HG03064 (cell line): Measurements from ENCODE around the gene USO1.
"Not testable (repeated sequence)": the region's sequence is repeated elsewhere in the genome, so short reads cannot be mapped to it uniquely, and the experiment has no call there.

ENCODE experiments used
- ATAC-seq: cut with Tn5 transposase; IDR thresholded peaks from one replicate; pipeline ENCODE4 v1.9.1; 2021; ENCODE audit warnings: low read depth; ENCODE audit not compliant: unreplicated experiment

USO1 gene

DNA sequence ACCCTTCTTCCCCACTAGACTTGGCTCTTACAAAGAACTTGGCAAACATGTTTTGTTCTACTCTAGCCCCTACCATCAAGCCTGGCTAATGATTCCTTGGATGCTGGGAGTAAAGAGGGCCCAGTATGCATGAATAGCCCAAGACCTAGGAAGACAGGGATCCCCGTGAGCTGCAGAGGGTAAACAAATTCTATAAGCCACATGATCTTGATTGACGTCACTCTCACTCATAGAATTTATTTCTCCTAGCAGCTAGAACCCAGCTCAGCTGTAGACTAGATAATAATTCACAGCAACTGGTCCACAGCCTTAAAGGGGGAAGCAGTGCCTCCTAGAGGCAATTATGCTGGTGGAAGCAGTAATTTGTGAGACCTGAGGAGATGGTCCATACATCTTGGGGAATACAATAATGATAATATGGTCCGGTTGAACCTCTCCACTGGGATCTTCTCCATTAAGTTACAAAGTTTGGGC is 16.1 kb upstream of the USO1 start:
- ATAC-seq, result no peak

DNA sequence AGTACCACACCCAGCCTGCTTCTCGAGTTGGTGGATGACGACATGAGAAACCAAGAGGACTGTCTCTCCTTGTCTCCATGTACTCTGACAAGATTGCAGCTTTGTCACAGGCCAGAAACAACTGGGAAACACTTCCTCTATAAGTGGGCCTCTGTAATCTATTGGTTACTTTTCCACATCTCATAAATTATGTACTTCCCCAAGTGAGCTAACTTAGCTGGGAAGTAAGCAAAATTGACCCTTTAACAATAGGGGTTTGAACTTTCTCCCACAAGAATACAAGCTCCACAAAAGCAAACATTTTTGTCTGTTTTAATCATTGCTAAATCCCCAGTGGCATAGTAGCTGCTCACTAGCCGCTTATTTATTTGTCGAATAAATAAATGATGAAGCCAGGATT is 14.1 kb upstream of the USO1 start:
- ATAC-seq, result no peak

DNA sequence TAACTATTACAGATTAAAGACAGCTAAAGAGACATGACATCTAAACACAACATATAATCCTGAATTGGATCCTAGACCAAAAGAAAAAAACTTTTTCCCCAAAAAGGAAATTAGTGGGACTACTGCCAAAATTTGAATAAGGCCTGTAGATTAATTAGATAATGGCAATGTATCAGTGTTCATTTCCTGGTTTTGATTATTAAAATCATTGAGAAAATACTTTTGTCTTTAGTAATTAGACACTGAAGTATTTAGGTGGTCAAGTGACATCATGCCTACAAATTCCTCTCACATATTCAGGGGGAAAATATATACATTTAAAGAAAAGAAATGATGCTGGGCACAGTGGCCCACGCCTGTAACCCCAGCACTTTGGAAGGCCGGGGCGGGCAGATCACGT is 10.4 kb upstream of the USO1 start:
- no peak for ATAC-seq

DNA sequence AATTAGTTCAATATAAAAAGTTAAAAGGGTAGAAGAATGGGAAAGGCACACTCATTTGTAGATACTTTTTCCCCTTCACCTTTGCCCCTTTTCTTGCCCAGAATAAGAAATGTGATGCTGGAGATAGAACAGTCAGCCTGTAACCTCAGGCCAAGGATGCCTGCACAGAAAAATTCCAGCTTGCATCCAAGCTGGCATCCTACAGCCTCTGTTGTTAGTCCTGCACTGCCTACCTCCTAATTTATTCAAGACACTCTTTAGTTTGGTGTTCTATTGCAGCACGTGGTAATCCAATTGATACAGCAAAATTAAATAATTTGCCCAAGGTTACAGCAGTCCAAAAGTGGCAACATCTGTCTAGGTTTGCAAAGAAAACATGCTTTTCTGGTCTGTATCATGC is 9.7 kb upstream of the USO1 start:
- no peak for ATAC-seq

DNA sequence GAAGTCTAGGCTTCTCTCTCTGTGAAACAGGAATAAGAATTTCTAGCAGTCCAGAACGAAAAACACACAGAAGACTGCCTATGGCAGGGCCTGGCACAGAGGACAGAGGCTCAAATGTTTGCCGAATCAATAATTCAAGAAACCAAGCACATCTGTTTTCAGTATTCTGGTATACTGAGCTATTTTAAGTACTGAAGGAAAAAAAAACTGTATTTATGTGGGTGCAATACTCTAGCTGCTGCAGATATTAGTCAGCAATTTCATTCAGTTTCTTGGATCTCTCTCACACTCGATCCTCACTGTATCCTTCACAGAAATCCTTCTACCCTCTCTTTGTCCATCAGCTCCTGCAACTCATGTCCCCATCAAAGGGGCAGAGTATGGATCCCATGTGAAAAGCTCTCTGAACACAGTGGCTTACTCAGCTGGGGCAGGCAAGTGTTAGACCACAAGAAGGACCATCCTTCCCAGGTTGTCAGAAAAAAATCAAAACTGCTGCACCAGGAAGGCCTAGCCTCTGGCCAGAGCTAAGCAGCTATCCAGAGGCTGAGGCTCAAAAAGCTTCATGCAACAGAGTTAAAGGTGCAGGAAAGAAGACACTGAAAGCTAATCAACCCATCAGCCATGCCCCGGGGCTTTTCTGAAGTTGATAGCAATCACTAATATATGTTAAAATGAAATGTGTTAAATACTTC is 9.1 kb upstream of the USO1 start:
- ATAC-seq, result no peak

DNA sequence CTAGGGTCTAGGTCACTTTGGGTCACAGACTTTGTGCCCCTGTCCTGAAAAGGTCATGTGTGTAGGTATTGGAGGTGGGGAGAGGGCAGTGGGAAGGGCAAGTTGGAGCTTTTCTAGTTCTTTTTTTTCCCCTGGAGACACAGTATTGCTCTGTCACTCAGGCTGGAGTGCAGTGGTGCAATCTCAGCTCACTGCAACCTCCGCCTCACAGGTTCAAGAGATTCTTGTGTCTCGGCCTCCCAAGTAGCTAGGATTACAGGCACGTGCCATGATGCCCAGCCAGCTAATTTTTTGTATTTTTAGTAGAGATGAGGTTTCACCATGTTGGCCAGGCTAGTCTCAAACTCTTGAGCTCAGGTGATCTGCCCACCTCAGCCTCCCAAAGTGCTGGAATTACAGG is 8.3 kb upstream of the USO1 start:
- ATAC-seq, result not testable (repeated sequence)

DNA sequence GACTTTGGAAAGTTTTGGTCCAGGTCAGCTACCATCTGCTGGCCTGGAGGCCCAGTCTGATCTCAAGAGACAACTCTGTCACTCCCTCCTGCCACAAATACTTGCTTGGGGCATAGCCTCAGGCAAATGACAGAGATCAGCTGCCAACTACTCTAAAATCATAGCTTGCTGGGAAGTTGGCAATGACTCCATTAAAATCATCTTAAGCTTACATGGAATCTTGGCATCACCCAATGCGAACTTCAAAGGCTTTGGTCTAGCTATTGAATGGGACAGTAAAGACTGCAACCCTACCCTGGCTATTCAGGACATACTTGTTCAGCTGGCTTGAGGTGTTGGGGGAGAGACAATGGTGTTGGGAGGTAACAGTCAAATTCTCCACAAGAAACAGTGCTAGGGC is 7.0 kb upstream of the USO1 start:
- ATAC-seq, result no peak

DNA sequence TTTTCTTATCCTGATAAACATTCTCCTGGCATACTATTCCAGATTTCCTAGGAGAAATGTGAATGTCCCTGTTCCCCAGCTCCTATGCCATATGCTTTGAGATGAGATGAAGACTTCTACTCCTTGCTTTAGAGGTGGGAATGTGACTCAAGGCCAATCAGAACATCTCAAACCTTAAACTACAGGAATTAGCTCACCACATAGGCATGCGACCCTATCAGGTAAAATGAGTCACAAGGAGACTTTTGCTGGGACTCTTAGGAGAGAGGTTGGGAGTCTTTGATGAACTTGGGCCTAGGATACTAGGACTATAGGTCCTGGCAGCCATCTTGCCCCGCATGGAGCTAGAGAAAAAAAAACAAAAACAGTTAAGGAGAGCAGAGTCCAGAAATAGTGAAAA is 5.8 kb upstream of the USO1 start:
- no peak for ATAC-seq

DNA sequence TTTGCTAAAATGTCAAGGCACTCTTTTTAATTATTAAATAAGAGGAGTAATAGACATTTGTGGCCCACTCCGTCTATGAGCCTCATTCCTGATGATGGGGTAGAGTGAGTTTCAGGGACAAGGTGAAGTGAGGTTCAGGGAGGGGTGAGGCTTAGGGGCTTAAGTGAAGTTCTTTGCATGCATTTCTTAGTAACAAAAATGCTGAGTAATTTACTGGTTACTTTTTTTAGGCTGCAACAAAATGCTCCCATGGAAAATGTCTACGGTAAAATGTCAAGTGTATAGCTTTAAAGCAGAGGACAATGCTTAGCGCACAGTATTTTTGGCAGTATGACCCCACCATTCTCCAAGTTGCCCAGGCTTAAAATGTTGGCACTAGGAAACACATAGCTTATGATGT is 2.0 kb upstream of the USO1 start:
- ATAC-seq, result no peak

DNA sequence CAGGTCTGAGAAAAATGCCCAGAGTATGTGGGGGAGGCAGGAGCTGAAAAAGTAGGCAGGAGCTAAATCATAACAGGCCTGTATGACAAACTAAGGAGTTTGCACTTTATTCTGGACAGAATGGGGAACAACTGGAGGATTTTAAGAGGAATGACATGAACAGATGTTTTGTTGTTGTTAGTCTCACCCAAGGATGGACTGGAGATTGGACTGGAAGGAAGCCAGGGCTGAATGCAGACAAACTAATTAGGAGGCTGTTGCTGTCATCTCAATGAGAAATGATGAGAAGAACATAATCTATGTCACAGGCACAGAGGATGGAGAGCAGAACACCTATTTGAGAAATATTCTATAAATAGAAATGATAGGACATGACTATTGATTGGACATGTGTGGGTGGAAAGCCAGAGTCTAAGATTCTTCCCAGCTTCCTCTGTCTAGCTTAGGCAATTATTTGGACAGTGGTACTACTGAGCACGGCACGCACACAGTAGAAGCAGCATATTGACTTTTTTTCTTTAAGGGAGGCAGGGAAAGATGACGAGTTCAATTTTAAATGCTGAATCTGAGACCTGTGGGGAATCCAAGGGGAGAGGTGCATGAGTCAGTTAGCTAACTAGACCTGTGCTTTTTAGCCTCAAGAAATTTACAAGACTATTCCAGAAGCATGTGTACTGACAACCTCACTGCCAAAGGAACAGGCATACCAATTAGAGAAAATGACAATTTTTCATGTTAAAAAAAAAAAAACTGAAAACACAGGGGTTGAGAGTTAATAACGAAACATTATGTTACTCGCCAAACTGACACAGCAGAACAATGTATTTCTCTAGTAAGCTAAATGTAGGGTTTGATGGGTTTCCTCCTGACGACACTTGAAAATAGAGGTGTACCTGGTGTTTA is 963 bp upstream of the USO1 start:
- ATAC-seq, result no peak

DNA sequence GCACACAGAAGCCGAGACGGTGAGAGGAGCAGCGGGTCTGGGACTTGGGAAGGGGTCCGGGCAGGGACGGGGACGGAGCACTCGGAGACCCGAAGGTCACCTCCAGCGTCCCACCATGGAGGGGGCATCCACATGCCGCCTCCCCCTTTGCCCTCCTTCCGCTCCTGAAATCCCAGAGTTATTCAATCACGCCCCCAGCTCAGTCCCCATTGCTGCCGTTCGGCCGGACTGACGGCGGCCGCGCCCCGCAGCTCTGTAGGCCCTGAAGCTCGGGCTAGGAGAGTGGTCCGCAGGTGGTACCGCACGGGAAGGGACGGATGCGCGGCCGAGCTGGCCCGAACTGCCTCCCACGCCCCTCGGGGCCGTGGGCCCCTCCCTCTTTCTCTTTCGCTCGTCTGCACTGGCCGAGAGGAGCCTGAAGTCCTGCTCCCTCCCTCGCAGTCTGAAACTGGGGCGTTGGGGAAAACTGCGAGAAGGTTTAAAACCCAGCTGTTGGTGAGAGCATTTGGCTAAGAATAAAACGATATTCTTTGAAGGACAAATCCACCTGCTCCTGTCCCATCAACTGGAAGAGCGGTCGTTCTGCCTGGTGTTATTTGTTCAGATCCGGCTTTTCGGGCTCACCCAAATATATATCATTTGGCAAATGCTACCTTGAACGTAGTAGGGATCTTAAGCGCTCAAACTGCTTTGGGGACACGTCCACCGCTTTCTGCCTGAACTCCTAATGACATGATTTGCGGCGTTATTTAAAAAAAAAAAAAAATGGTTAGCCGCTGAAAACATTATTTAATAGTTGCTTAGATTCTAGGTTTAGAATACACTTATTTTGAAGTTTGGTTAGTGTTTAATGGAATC is 719 bp downstream of the USO1 start:
- peak; percentile 41 for ATAC-seq

DNA sequence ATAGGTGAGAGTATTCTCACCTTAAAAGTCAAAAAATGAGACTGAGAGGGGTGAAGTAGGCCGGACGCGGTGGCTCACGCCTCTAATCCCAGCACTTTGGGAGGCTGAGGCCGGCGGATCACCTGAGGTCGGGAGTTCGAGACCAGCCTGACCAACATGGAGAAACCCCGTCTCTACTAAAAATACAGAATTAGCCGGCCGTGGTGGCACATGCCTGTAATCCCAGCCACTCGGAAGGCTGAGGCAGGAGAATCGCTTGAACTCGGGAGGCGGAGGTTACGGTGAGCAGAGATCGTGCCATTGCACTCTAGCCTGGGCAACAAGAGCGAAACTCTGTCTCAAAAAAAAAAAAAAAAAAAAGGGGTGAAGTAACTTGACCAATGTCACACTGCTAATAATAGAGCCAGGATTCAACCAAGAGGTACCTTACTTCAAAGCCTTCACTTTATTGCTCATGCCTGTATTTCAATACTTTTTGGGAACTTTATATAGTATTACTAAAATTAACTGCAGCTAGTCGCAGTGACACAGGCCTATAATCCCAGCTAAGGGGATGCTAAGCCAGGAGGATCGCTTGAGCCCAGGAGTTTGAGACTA is 1.7 kb downstream of the USO1 start:
- not testable (repeated sequence) for ATAC-seq

DNA sequence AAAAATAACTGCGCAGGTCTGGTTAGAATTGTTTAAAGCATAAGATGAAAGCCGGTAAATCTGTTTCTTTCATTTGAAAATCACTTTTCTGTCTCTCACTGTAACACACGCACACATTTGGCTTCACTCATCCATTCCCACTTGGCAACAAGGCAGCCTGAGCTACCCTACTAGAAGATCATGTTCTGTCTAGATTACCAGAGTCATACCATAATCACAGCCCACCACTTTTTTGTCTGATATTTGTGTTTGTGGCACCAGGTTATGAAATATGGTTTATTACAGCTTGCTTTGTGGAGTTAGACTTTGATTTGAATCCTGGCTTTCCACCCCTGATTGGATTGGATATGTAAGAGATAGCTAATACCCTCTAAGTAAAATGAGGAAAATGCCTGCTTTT is 2.2 kb downstream of the USO1 start:
- no peak for ATAC-seq

DNA sequence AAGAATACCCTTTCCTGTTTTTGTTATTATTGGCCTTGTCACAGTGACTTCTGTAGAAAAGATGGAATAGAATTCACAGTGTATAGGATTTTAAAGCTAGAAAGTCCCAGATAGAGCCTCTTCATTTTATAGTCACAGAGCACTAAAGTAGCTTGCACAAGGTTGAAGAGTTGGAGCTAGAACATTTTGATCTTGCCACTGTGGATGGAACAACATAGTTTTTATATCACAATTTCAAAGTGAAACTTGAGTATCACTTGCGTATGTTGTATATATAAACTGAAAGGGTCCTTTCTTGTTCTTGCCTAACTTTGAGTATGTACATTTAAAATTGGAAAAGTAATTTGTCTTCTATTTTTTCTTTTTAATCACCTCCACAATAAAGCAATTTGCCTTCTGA is 2.7 kb downstream of the USO1 start:
- ATAC-seq, result no peak

DNA sequence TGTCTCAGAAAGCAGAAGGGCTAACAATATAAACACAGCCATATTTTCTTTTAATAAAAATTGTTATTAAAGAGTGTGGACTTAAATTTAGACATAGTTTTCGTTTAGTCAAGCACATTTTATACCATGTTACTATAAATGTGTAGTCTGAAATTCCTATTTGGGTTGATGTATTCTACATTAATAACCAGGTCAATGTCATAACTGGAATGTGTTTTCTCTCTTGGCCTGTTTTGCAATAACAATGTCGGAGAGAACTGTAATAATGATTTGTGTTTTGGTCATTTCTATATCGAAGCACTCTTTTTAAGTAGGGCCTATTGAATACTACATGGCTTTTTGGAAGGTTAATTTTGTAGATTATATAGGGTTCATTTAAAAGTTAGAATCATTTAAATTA is 5.5 kb downstream of the USO1 start:
- ATAC-seq, result no peak

DNA sequence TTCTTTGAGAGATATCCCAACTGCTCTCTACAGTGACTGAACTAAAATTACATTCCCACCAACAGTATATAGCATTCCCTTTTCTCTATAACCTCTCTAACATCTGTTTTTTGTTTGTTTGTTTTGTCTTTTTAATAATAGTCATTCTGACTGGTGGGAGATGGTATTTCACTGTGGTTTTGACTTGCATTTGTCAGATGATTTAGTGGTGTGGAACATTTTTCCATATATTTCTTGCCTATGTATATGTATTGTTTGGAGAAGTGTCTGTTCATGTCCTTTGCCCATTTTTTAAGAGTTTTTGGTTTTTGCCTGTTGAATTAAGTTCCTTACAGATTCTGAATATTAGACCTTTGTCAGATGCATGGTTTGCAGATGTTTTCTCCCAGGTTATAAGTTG is 9.0 kb downstream of the USO1 start:
- ATAC-seq, result no peak

DNA sequence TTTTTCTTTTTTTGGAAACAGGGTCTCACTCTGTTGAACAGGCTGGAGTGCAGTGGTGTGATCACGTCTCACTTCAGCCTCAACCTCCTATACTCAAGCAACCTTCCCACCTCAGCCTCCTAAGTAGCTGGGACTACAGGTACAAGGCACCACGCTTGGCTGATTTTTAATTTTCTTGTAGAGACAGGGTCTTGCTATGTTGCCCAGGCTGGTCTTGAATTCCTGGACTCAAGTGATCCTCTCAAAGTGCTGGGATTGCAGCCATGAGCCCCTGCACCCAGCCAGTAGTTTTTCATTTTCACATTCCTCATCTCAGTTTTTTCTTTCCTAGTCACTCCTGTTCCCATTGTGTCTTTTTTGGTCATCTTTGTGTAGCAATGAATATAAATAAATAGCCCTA is 11.1 kb downstream of the USO1 start:
- no peak for ATAC-seq

DNA sequence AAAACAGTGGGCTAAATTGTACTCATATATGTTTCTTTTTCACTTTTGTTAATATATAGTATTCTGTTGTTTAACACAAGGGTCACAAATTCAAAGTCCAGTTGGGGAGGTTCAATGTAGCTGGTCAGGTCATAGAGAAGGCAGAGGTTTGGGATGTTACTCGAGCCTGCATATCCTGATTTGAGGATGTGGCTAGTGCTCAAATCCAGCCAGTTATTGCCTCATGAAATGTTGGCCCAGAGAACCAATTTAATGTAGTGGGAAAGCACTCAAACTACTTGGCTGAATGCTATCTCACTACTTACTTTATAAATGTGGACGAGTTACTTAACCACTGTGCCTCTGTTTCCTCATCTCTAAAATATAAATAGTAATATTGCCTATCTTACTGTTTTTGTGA is 12.5 kb downstream of the USO1 start:
- ATAC-seq, result no peak

DNA sequence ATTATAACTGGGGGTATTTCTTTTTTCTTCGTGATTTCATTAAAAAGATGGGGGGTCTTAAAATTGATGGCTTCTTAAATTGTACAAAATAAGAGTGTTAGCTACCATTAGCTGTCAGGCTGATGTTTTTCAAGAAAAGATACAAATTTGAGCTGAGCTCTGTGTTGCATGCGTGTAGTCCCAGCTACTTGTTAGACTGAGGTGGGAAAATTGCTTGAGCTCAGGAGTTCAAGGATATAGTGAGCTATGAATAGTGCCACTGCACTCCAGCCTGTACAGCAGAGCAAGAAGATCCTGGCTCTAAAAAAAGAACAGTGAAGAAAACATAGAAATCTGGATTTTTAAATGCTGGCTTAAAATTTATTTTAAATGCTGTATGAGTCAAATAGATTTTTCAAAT is 13.0 kb downstream of the USO1 start:
- no peak for ATAC-seq

DNA sequence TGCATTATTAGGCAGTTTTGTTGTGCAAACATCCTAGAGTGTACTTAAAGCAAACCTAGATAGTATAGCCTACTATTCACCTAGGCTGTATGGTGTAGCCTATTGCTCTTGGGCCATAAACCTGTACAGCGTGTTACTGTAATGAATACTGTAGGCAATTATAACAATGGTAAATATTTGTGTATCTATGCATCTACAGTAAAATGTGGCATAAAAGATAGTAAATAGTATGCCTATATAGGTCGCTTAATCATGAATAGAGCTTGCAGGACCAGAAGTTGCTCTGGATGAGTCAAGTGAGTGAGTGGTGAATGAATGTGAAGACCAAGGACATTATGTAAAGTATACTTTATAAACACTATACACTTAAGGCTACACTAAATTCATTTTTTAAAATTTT is 16.6 kb downstream of the USO1 start:
- ATAC-seq, result no peak

DNA sequence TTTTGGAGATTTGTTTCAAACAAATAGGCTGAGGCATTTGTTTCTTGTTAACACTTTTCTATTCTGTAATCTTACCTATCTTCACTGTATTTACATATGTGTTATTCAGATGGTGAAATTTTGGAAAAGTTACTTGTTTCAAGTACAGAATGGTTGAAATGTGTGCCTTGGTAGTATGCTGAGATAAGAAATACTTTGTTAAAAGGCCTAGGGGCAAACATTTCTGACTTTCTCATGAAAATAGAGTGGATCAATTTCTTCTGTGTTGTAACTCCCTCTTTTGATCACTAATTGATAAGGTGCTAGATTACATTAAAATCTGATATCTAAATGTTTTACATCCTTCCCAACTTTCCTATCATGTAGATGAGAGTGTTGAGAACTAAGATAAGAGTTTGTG is 18.1 kb downstream of the USO1 start:
- ATAC-seq, result no peak
